ENCODE data around the gene ZNF655.

DNA sequence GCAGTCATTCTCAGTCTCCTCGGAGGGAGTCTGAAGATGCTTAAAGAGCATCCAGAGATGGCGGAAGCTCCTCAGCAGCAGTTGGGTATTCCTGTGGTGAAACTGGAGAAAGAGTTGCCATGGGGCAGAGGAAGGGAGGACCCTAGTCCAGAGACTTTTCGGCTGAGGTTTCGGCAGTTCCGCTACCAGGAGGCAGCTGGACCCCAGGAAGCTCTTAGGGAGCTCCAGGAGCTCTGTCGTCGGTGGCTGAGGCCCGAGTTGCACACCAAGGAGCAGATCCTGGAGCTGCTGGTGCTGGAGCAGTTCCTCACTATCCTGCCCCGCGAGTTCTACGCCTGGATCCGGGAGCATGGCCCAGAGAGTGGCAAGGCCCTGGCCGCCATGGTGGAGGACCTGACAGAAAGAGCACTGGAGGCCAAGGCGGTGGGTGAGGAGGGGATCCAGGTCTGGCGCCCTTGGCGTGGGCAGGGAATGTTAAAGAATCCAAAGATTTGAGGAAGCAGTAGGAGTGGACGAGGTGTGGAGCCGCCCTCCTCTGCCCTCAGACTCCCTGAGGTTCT lies 61.2 kb downstream of the ZNF655 start:
- TF ChIP-seq, protein P1, sequence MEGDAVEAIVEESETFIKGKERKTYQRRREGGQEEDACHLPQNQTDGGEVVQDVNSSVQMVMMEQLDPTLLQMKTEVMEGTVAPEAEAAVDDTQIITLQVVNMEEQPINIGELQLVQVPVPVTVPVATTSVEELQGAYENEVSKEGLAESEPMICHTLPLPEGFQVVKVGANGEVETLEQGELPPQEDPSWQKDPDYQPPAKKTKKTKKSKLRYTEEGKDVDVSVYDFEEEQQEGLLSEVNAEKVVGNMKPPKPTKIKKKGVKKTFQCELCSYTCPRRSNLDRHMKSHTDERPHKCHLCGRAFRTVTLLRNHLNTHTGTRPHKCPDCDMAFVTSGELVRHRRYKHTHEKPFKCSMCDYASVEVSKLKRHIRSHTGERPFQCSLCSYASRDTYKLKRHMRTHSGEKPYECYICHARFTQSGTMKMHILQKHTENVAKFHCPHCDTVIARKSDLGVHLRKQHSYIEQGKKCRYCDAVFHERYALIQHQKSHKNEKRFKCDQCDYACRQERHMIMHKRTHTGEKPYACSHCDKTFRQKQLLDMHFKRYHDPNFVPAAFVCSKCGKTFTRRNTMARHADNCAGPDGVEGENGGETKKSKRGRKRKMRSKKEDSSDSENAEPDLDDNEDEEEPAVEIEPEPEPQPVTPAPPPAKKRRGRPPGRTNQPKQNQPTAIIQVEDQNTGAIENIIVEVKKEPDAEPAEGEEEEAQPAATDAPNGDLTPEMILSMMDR (IDR thresholded peaks at IDR 0.05) = no peak
- TF ChIP-seq POLR2AphosphoS5 (IDR thresholded peaks at IDR 0.05) = no peak
